CD4-positive, alpha-beta T cell treated with Interleukin-2 at 100 ng/mL for 4 hours (primary cell): ENCODE data around the gene ZNF507.
"Not testable (repeated sequence)": the region's sequence is repeated elsewhere in the genome, so short reads cannot be mapped to it uniquely, and the experiment has no call there.

Source experiments
- DNase-seq: peaks from one replicate; pipeline ENCODE4 v3.0.0-alpha.2; 2020; ENCODE audit warnings: low spot score

Gene ZNF507

GRCh38 chr19:32415246-32415645 is 69.8 kb downstream of the ZNF507 start:
- no peak for DNase-seq

DNA sequence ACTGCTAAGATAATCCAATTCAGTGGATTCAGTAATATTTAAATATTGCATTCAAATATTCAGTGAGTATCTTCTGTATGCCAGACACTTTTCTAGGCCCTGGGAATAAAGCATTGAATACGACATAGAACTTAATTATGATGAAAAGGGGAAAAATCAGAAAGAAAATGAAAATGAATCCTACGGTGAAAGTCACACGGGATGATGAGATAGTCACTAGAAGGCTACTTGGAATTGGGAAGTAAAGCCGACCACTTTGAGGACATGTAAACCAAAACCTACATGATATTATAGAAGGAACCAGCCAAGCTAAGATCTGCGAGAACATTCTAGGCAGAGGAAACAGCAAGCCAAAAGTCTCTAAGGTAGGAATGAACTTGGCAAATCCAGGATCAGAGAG is 70.3 kb downstream of the ZNF507 start:
- DNase-seq, result no peak

DNA sequence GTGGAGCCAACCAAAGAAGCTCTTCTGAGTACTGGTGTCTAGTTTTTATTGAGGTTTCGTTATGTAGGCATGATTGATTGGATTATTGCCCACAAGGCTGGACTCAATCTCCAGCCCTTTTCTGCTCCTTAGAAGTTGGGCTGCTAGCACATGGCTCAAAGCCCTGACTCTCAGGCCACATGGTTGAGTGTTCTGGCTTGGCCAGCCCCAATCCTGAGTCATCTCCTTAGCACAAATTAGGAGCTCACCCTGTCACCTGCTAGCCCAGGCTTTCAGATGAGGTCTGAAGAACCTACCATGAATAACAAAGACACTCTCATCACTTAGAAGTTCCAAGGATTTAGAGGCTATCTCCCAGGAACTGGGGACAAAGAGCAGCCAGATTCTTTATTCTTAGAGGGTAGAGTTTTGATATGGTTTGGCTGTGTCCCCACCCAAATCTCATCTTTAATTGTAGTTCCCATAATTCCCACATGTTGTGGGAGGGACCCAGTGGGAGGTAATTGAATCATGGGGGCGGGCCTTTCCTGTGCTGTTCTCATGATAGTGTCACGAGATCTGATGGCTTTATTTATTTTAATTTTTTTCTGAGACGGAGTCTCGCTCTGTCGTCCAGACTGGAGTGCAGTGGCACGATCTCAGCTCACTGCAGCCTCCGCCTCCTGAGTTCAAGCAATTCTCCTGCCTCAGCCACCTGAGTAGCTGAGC is 71.5 kb downstream of the ZNF507 start:
- DNase-seq, result no peak

- no peak for DNase-seq
Observed at GRCh38 chr19:32418155-32418554, 72.7 kb downstream of the ZNF507 start.

DNA sequence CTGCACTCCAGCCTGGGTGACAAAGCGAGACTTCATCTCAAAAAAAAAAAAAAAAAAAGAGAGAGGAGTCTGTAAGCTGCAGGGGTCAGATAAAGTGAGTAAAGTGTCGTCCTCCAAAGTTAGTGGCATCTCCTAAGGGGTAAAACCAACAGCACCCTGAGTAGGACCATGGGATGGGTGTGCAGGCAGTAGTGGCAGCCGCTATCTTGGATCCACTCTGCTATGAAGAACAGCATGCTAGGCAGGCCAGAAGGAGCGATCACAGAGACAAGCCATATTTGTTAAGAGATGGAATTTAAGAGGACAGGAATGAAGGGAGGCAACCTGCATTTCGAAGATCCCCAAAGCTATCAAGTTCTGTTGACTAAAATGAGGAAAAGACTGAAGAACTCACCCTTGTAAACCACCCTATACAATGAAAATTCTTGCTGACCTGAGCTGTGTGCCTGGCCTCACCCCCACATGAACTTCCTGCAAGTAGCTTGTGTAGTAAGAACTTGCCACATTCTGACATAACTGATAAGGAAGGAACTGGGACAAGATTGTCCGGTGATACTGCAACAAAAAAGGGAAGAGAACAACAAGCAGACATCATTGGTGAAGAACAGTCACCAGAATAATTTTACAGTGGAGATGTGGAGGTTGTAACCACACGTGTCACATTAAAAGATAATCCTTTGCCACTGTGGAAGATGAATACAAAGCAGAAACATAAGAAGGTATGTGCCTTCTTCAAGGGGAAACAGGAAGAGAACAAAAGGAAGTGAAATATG is 76.4 kb downstream of the ZNF507 start:
- no peak for DNase-seq

GRCh38 chr19:32422435-32422834 is 77.0 kb downstream of the ZNF507 start:
- DNase-seq, result no peak

DNA sequence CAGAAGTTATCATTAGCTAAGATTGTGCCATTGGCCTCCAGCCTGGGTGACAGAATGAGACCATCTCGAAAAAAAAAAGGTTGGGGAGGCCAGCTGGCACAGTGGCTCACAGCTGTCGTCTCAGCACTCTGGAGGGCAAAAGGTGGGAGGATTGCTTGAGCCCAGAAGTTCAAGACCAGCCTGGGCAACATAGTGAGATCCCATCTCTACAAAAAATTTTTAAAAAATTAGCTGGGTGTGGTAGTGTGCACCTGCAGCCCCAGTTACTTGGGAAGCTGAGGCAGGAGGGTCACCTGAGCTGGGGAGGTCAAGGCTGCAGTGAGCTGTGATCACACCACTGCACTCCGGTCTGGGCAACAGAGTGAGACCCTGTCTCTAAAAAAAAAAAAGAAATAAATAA is 78.5 kb downstream of the ZNF507 start:
- DNase-seq, result not testable (repeated sequence)

DNA sequence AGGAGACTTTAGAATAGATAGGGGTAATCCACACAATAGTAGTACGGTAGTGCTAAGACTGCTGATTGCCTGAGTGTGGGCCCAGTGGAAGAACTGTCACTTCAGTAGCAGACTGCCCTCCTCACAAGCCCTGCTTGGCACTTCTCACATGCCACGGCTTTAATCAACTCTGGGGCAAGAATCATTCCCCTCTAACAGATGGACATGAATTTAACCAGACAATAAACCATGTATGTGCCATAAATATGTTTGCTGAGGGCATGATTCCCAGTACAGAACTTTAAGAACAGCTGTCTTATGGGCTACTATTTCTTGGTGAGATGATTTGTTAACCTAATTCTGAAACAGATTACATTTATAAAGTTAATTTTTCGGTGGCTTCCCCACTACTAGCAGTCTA is 82.1 kb downstream of the ZNF507 start:
- no peak for DNase-seq

GRCh38 chr19:32436692-32437091 is 91.3 kb downstream of the ZNF507 start:
- DNase-seq, result no peak

GRCh38 chr19:32437096-32437495 is 91.7 kb downstream of the ZNF507 start:
- DNase-seq, result no peak
